C4-2B (cell line): Measurements from ENCODE around the gene GABARAPL2.

ENCODE experiments used
- H3K27ac ChIP-seq: fragments of 450-650 bp; 2 replicates; pipeline ENCODE4 v1.5.1; 2017
- ZFX ChIP-seq: fragments of 450-650 bp; IDR thresholded peaks from 2 replicates; pipeline ENCODE4 v1.6.1; 2017
- TF ChIP-seq, protein P1 (sequence below): fragments of 450-650 bp; conservative IDR thresholded peaks from 2 replicates; pipeline ENCODE4 v1.5.1; 2017; ENCODE audit warnings: mild to moderate bottlenecking

The GABARAPL2 gene, protein sequence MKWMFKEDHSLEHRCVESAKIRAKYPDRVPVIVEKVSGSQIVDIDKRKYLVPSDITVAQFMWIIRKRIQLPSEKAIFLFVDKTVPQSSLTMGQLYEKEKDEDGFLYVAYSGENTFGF

DNA sequence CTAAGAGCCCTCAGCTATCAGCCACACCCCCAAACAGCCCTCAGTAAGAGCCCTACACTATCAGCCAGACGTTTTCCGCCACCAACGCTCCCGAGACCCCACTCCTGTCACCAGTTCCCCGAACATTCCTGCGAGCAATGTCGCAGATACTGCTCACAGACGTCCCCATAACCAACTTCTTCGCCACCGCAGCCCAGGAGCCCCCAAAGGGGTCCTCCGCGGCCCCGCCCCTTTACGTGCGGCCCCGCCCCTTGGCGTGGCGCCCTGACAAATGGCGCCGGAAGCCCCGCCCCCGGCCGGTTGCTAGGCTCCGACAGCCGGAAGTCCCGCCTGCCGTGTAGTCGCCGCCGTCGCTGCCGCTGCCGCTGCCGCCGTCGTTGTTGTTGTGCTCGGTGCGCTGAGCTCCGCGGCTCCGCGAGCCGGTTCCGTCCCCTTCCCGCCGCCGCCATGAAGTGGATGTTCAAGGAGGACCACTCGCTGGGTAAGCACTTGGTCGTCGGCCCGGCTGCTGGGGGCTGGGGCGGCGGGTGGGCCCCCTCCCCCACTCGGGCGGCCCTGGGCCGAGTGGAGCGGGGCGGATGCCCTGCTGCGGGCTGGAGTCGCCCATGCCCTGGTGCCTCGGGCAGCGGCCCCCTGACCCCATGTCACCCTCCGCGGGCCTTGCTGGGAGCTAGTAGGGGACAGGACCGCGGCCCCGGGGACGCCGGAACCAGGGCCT, at the start of gene GABARAPL2:
Gene GABARAPL2 (plus strand): TSS at position 340 of the 718 bp plus-strand sequence. CDS start 108 bp downstream, at position 448.
- TF ChIP-seq, protein P1, sequence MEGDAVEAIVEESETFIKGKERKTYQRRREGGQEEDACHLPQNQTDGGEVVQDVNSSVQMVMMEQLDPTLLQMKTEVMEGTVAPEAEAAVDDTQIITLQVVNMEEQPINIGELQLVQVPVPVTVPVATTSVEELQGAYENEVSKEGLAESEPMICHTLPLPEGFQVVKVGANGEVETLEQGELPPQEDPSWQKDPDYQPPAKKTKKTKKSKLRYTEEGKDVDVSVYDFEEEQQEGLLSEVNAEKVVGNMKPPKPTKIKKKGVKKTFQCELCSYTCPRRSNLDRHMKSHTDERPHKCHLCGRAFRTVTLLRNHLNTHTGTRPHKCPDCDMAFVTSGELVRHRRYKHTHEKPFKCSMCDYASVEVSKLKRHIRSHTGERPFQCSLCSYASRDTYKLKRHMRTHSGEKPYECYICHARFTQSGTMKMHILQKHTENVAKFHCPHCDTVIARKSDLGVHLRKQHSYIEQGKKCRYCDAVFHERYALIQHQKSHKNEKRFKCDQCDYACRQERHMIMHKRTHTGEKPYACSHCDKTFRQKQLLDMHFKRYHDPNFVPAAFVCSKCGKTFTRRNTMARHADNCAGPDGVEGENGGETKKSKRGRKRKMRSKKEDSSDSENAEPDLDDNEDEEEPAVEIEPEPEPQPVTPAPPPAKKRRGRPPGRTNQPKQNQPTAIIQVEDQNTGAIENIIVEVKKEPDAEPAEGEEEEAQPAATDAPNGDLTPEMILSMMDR = no peak
- peak; percentile 72; the same call in 1 of the 2 replicates for TF ChIP-seq ZFX
- H3K27ac ChIP-seq = peak within 1 kb of the TSS; percentile 78

DNA sequence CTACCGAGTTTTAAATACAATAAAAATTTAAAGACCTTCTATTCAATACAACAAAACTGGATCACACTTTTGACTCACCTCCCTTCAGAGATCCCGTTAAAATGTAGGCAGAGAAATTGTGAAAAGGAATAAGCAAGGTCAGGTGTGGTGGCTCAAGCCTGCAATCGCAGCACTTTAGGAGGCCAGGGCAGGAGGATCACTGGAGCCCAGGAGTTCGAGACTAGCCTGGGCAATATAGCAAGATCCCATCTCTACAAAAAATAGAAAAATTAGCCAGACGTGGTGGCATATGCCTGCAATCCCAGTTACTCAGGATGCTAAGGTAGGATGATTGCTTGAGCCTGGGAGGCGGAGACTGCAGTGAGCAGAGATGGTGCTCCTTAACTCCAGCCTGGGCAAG, 47.0 kb upstream of the GABARAPL2 start:
- no peak for TF ChIP-seq ZFX
- TF ChIP-seq, protein P1 = no peak
- no peak overlapping the region for H3K27ac ChIP-seq

DNA sequence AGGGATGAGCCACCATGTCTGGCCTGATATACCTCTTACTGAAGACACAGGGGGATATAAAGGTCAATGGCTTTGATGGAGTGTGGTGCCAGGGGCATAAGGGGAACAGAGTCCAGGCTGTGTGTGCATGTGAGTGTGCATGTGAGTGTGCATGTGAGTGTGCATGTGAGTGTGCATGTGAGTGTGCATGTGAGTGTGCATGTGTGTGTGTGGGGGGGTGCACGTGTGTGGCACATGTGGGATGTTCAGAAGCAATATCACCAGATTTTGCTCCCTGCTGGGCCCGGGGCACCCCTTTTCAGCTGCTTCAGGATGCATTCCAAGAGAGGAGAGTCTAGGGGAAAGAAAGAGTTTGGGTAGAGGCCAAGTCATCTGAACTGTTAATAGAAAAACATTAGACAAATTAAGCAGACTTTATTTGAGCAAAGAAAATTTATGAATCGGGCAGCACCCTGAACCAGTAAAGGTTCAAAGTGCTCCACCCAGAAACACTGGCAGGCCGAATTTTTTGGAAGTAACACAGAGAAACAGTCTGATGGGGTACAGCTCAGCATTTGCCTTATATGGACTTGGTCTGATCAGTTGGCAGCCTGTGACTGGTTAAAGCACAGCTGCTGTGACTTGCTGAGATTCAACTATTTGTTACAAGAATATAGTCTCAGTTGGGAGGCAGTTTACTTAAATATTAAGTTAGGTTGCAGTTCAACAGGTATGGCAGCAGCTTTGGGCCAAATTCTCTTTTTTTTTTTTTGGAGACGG, 40.0 kb upstream of the GABARAPL2 start:
- no peak for TF ChIP-seq ZFX
- TF ChIP-seq, protein P1 = no peak
- no peak overlapping the region for H3K27ac ChIP-seq

DNA sequence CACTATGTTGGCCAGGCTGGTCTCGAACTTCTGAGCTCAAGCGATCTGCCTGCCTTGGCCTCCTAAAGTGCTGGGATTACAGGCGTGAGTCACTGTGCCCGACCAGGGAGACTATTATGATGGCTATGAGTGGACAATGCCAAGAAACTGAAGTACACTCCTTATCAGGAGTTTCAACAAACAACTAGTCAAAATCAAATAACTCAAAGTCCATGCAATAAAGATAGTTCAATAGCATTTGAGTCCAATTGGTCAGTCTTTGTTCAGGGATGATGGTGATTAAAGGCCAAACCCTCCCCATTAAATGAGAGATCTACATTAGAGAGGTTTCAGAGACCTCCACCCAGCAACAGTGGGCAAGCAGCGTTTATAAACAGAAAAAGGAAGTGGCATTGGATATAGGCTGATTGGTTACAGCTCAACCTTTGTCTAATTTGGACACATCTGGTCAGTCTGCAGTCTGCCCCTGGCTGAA, 38.3 kb upstream of the GABARAPL2 start:
- TF ChIP-seq, protein P1 = no peak
- TF ChIP-seq ZFX = no peak
- no peak overlapping the region for H3K27ac ChIP-seq

DNA sequence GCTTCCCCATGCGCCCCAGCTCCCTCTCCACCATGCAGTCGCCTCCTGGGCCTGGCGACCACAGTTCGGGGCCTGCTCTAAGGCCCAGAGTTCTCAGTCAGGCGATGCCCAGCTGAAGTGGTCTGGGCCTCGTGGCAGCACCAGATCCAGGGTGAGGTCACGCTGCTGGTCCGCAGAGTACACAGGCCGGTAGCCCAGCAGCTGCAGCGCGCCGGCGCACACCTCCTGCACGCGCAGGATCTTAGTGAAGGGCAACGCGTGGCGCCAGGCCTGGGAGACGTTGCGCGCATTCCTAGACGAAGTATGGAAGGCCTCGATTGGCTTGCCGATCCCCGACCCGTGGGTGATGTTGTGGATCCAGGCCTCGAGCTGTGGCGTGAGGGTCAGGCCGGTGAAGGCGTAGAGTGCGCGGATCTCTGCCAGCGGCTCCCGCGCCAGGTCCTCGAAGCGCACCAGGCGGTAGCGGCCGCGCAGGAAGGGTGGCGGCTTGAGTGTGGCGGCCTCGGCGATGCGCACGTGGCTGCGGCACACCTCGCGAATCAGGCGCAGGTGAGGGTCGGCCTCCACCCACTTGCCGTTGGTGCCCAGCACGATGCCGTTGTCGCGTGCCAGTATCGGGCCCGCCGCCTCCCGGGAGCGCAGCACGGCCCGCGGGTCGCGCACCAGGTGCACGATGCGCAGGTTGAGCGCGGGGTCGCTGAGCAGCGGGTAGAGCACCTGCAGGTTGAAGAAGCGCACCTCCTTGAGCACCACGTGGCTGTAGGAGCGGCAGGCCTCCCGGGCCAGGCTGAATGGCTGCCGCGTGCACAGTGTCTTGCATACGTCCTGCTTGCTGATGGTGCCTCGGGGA, 36.9 kb upstream of the GABARAPL2 start:
- H3K27ac ChIP-seq = no peak overlapping the region
- TF ChIP-seq, protein P1 = no peak
- TF ChIP-seq ZFX = no peak

DNA sequence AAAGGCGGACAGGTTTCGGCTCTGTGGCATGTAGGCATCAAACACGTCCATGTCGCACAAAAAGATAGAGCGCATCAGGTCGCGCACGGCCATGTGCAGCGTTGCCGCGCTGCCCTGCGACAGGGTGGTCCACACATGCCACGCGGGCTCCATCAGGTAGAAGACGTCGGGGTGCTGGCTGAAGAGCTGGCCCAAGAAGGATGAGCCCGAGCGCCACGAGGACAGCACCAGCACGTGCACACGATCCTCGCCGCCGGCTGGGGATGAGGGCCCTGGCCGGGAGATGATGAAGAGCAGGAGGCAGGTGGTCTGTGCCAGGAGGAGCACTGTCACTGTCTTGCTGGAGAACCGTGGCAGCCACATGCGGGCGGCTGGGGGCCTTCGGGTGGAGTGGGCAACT, 36.2 kb upstream of the GABARAPL2 start:
- TF ChIP-seq ZFX = no peak
- TF ChIP-seq, protein P1 = no peak
- no peak overlapping the region for H3K27ac ChIP-seq
